ENCODE data around the gene CYTH3.

Gene CYTH3

DNA sequence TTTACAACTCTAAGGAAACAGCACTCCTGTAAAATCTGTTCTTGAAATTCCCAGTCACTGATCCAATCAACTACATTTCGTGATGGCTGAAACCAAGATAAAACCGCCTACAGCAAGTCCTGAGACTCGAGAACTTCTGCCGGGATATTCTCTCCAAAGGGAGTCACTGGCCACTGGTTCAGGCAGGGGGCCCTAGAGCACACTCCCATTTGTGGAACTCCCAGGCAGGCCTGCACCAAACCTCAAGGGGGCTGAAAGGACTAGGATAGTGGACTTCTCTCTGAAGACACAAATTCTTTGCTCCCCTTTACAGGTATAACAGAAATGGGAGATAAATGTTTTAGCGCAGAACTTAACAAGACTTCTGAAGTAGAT, 16.3 kb downstream of the CYTH3 start:
- no peak for DNase-seq (ENCODE audit: low spot score)
- TF ChIP-seq, protein P1, sequence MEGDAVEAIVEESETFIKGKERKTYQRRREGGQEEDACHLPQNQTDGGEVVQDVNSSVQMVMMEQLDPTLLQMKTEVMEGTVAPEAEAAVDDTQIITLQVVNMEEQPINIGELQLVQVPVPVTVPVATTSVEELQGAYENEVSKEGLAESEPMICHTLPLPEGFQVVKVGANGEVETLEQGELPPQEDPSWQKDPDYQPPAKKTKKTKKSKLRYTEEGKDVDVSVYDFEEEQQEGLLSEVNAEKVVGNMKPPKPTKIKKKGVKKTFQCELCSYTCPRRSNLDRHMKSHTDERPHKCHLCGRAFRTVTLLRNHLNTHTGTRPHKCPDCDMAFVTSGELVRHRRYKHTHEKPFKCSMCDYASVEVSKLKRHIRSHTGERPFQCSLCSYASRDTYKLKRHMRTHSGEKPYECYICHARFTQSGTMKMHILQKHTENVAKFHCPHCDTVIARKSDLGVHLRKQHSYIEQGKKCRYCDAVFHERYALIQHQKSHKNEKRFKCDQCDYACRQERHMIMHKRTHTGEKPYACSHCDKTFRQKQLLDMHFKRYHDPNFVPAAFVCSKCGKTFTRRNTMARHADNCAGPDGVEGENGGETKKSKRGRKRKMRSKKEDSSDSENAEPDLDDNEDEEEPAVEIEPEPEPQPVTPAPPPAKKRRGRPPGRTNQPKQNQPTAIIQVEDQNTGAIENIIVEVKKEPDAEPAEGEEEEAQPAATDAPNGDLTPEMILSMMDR (IDR thresholded peaks at IDR 0.05; ENCODE audit: extremely low read depth, missing control alignments): no peak

DNA sequence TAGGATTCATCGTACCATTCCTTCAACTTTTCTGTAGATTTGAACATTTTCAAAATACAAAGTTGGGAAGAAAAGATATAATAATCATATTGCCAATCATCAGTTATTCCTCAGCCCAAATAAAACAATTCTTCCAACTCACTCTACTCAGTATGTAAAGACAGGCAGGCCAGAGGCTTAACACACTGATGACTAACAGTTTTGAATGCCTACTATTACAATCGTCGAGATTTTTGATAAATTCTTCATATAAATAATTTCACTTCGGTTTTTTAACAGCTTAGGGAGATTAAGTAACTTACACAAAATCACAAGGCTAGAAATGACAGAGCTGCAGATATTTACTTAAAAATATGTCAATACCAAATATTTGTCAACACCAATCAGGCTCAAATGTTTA, 17.6 kb downstream of the CYTH3 start:
- no peak for DNase-seq (ENCODE audit: low spot score)

GRCh38 chr7:6252748-6253147, 19.7 kb downstream of the CYTH3 start:
- TF ChIP-seq, protein P1 (IDR thresholded peaks at IDR 0.05; ENCODE audit: extremely low read depth, missing control alignments): no peak
- DNase-seq (ENCODE audit: low spot score): no peak

More for the DNA sequence above, 17.6 kb downstream of the CYTH3 start:
- TF ChIP-seq, protein P1 (IDR thresholded peaks at IDR 0.05; ENCODE audit: extremely low read depth, missing control alignments): no peak

DNA sequence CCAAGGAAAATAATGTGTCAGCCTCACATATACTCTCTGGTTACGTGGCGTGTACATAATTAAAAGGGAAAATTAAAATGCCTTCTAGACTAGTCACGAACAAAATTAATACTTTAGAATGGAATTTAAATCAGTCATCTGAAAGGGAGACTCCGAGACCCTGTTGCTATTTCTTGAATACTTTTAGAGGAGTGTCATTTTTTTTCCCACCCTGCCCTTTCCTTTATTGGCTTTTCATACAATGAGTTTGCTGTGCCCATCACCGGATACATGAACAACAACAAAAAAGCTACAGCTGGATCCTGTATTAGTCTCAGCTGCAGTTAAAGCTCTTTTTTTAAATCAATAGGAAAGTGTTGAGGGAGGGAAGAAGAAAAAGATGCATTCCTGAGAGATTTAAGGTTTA, 20.1 kb downstream of the CYTH3 start:
- DNase-seq (ENCODE audit: low spot score): no peak

DNA sequence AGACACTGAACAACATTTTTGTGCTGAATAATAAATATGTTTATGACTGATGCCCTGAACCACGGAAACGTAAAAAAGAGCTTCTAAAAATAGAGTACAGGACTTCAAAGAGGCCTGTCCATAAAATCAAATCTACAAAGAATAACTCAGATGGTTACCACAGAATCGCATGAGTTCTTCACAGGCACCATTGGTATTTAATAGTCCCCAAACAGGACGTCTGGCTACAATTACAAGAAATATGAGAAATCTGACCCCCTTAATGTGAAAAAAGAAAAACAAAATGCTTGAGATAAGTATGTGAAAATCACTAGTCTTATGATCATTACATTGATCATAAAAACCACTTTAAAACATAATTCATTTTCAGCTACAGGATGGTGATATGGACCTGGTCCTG, 20.8 kb downstream of the CYTH3 start:
- no peak for DNase-seq (ENCODE audit: low spot score)
- TF ChIP-seq, protein P1 (IDR thresholded peaks at IDR 0.05; ENCODE audit: extremely low read depth, missing control alignments): no peak

More for the DNA sequence above, 20.1 kb downstream of the CYTH3 start:
- TF ChIP-seq, protein P1 (IDR thresholded peaks at IDR 0.05; ENCODE audit: extremely low read depth, missing control alignments): no peak

DNA sequence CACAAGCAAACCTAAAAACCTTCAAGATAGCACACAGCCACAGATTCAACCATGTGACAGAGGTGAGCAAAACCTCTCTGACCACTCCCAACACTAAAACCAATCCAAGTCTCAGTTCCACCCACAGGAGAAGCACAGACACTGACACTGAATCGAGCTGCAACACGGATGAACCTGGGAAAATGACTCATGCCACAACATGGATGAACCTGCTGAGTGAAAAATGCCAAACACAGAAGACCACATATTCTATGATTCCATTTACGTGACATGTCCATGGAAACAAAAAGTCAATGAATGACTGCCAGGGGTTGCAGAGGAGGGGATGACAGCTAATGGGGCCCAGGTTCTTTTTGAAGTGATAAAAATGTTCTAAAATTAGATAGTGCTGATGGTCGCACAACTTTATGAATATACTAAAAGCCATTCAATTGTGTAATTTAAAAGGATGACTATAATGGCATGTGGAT, 22.0 kb downstream of the CYTH3 start:
- TF ChIP-seq, protein P1 (IDR thresholded peaks at IDR 0.05; ENCODE audit: extremely low read depth, missing control alignments): no peak
- peak; percentile 38 for DNase-seq (ENCODE audit: low spot score)

- TF ChIP-seq, protein P1 (IDR thresholded peaks at IDR 0.05; ENCODE audit: extremely low read depth, missing control alignments): no peak
- no peak for DNase-seq (ENCODE audit: low spot score)
Observed at GRCh38 chr7:6249043-6249442, 23.4 kb downstream of the CYTH3 start.
